AG09319 (cell line): ENCODE data around the gene MIA3.

ENCODE experiments used
- DNase-seq: peaks from one replicate; pipeline ENCODE4 v3.0.0-alpha.2; 2010; ENCODE audit warnings: low read depth; ENCODE audit errors: extremely low read depth
- CTCF ChIP-seq: IDR thresholded peaks from 2 replicates; pipeline ENCODE4 v1.5.1; 2011; ENCODE audit warnings: low read depth, mild to moderate bottlenecking, inconsistent platforms, low read length, moderate library complexity

Gene MIA3, protein sequence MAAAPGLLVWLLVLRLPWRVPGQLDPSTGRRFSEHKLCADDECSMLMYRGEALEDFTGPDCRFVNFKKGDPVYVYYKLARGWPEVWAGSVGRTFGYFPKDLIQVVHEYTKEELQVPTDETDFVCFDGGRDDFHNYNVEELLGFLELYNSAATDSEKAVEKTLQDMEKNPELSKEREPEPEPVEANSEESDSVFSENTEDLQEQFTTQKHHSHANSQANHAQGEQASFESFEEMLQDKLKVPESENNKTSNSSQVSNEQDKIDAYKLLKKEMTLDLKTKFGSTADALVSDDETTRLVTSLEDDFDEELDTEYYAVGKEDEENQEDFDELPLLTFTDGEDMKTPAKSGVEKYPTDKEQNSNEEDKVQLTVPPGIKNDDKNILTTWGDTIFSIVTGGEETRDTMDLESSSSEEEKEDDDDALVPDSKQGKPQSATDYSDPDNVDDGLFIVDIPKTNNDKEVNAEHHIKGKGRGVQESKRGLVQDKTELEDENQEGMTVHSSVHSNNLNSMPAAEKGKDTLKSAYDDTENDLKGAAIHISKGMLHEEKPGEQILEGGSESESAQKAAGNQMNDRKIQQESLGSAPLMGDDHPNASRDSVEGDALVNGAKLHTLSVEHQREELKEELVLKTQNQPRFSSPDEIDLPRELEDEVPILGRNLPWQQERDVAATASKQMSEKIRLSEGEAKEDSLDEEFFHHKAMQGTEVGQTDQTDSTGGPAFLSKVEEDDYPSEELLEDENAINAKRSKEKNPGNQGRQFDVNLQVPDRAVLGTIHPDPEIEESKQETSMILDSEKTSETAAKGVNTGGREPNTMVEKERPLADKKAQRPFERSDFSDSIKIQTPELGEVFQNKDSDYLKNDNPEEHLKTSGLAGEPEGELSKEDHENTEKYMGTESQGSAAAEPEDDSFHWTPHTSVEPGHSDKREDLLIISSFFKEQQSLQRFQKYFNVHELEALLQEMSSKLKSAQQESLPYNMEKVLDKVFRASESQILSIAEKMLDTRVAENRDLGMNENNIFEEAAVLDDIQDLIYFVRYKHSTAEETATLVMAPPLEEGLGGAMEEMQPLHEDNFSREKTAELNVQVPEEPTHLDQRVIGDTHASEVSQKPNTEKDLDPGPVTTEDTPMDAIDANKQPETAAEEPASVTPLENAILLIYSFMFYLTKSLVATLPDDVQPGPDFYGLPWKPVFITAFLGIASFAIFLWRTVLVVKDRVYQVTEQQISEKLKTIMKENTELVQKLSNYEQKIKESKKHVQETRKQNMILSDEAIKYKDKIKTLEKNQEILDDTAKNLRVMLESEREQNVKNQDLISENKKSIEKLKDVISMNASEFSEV (N-terminal part only)

GRCh38 chr1:222618001-222618879 lies at the start of gene MIA3:
Gene MIA3, plus strand, starts transcription at chr1:222618097. Its CDS starts 14 bp downstream, at chr1:222618111.
- DNase-seq = no peak
- TF ChIP-seq CTCF = no peak

DNA sequence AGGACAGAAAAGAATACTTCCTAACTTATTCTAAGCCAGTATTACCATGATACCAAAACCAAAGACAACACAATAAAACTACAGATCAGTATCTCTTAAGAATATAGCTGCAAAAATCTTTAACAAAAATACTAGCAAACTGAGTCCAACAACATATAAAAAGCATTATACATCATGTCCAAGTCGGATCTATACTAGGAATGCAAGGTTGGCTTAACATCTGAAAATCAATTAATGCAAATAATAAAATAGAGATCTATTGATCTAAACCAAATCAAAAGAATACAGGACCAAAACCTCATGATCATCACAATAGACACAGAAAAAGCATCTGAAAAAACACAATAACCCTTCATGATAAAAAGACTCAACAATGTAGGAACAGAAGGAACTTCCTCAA lies 47.1 kb upstream of the MIA3 start:
- no peak for TF ChIP-seq CTCF

GRCh38 chr1:222579316-222579715 lies 38.6 kb upstream of the MIA3 start:
- no peak for TF ChIP-seq CTCF
- DNase-seq = no peak

More for the DNA sequence above, 47.1 kb upstream of the MIA3 start:
- DNase-seq = no peak

- no peak for DNase-seq
- TF ChIP-seq CTCF = no peak
These were observed 35.7 kb upstream of the MIA3 start for GRCh38 chr1:222582099-222582774.

DNA sequence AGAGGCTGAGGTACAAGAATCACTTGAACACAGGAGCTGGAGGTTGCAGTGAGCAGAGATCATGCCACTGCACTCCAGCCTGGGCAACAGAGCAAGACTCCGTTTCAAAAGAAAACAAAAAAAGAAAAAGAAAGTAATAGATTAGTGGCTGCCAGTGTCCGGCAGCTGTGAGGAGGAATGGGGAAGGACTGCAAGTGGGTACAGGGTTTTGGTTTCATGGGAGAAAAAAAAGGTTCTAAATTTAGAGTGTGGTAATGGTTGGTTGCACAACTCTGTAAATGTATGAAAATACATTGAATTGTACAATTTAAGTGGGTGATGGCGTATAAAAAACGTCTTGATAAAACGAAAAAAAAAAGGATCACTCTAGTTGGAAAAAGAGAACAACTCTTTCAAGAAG lies 34.8 kb upstream of the MIA3 start:
- no peak for TF ChIP-seq CTCF
- no peak for DNase-seq

GRCh38 chr1:222586842-222587241 lies 31.1 kb upstream of the MIA3 start:
- DNase-seq = no peak
- TF ChIP-seq CTCF = no peak
